Neuronal stem cell (in vitro differentiated cells): ENCODE results near the gene MYO1B.

Experiments used
- DNase-seq: peaks from one replicate; pipeline ENCODE4 v3.0.0-alpha.2; 2013; ENCODE audit warnings: low spot score
- H2AFZ ChIP-seq: one replicate; pipeline ENCODE4 v1.6.1; 2013; ENCODE audit warnings: mild to moderate bottlenecking, low read length, inconsistent platforms
- H2AK5ac ChIP-seq: 2 replicates; pipeline ENCODE4 v1.6.1; 2013; ENCODE audit warnings: low read depth, mild to moderate bottlenecking, inconsistent platforms, low read length, moderate library complexity, mixed read lengths
- H2BK120ac ChIP-seq: 2 replicates; pipeline ENCODE4 v1.6.1; 2013; ENCODE audit warnings: low read depth, mild to moderate bottlenecking, inconsistent platforms, low read length, moderate library complexity, mixed read lengths
- H2BK12ac ChIP-seq: one replicate; pipeline ENCODE4 v1.6.1; 2013; ENCODE audit warnings: low read length, inconsistent platforms
- H2BK15ac ChIP-seq: 2 replicates; pipeline ENCODE4 v1.6.1; 2013; ENCODE audit warnings: mild to moderate bottlenecking, low read length, inconsistent platforms, mixed read lengths
- H2BK5ac ChIP-seq: one replicate; pipeline ENCODE4 v1.6.1; 2013; ENCODE audit warnings: inconsistent platforms, mild to moderate bottlenecking, low read length, moderate library complexity
- H3K14ac ChIP-seq: one replicate; pipeline ENCODE4 v1.6.1; 2013; ENCODE audit warnings: low read length, inconsistent platforms
- H3K18ac ChIP-seq: 2 replicates; pipeline ENCODE4 v1.6.1; 2013; ENCODE audit warnings: low read length, inconsistent platforms
- H3K23ac ChIP-seq: 2 replicates; pipeline ENCODE4 v1.6.1; 2013; ENCODE audit warnings: low read depth, mild to moderate bottlenecking, mixed read lengths, low read length, inconsistent platforms; ENCODE audit not compliant: poor library complexity
- H3K27ac ChIP-seq: replicated peaks from 3 replicates; pipeline ENCODE4 v1.5.1; 2013; ENCODE audit warnings: low read length, inconsistent platforms
- H3K27me3 ChIP-seq, 3 experiments: 2 replicates each; pipeline ENCODE4 v1.6.1; 2013; ENCODE audit warnings: low read length in 3 of 3, mild to moderate bottlenecking in 2 of 3, inconsistent platforms in 1 of 3, low read depth in 1 of 3, mixed read lengths in 1 of 3, moderate library complexity in 1 of 3; ENCODE audit not compliant: control insufficient read depth in 3 of 3, insufficient read depth in 3 of 3
- H3K36me3 ChIP-seq, 2 donors: replicated peaks in 1 of 2; 2 replicates each; pipeline ENCODE4 v1.6.1; 2013; ENCODE audit warnings: low read length in 2 of 2; ENCODE audit not compliant: control insufficient read depth in 2 of 2, insufficient read depth in 2 of 2
- H3K4ac ChIP-seq: 2 replicates; pipeline ENCODE4 v1.6.1; 2013; ENCODE audit warnings: inconsistent platforms, mild to moderate bottlenecking, low read length, moderate library complexity
- H3K4me1 ChIP-seq, 2 donors: 1 replicate in 1 of 2; 2 replicates in 1 of 2; pipeline ENCODE4 v1.6.1; 2013; ENCODE audit warnings: low read length in 2 of 2, low read depth in 1 of 2; ENCODE audit not compliant: control insufficient read depth in 2 of 2, insufficient read depth in 1 of 2
- H3K4me2 ChIP-seq: one replicate; pipeline ENCODE4 v1.6.1; 2013; ENCODE audit warnings: mild to moderate bottlenecking, low read length, inconsistent platforms; ENCODE audit not compliant: insufficient read depth, poor library complexity, severe bottlenecking
- H3K4me3 ChIP-seq, 2 donors: 2 replicates each; pipeline ENCODE4 v1.5.1; 2013; ENCODE audit warnings: low read length in 2 of 2, mild to moderate bottlenecking in 2 of 2, inconsistent platforms in 1 of 2, moderate library complexity in 1 of 2
- H3K79me1 ChIP-seq: one replicate; pipeline ENCODE4 v1.6.1; 2013; ENCODE audit warnings: low read depth, mild to moderate bottlenecking, inconsistent platforms, low read length, moderate library complexity
- H3K9ac ChIP-seq: one replicate; pipeline ENCODE4 v1.6.1; 2013; ENCODE audit warnings: mild to moderate bottlenecking, low read depth, low read length, inconsistent platforms; ENCODE audit not compliant: poor library complexity
- H3K9me3 ChIP-seq, 2 donors: replicated peaks in 1 of 2; 2 replicates each; pipeline versions ENCODE3 to v1.6.1; 2013; ENCODE audit warnings: low read length in 2 of 2, mild to moderate bottlenecking in 2 of 2, inconsistent platforms in 1 of 2, low read depth in 1 of 2, mixed read lengths in 1 of 2, moderate library complexity in 1 of 2; ENCODE audit not compliant: control insufficient read depth in 2 of 2, insufficient read depth in 1 of 2
- H4K8ac ChIP-seq: one replicate; pipeline ENCODE4 v1.6.1; 2013; ENCODE audit warnings: low read depth, mild to moderate bottlenecking, inconsistent platforms, low read length, moderate library complexity
- H4K91ac ChIP-seq: one replicate; pipeline ENCODE4 v1.6.1; 2013; ENCODE audit warnings: low read length, low read depth, mild to moderate bottlenecking, inconsistent platforms; ENCODE audit not compliant: poor library complexity
- WGBS, 2 donors: extraction: QIAGEN DNeasy Blood & Tissue Kit; methylation state at CpG; one replicate each; pipeline ENCODE4 v1.1.7; 2013; ENCODE audit warnings: missing lambda C conversion rate in 2 of 2, mixed read lengths in 1 of 2; ENCODE audit not compliant: insufficient read length in 2 of 2, insufficient replicate concordance in 1 of 2; ENCODE audit errors: extremely low coverage in 2 of 2; 5-methylcytosine and 5-hydroxymethylcytosine counted together

Gene MYO1B

GRCh38 chr2:191272064-191272463, 26.9 kb downstream of the MYO1B start:
- Histone ChIP-seq H3K27ac (no peak overlapping the region), H3K14ac (no peak overlapping the region), H3K23ac (no peak overlapping the region), H2BK15ac (no peak overlapping the region), H3K4me2 (no peak overlapping the region), H3K36me3 (peaks cover 0 to 6% of the 10 kb centered on the region in 2 donors), H4K8ac (no peak overlapping the region), H4K91ac (no peak overlapping the region), H3K9me3 (peaks cover 0 to 10% of the 10 kb centered on the region in 2 donors), H2BK120ac (no peak overlapping the region), H3K4ac (no peak overlapping the region), H3K79me1 (peaks cover 4% of the 10 kb centered on the region), H3K9ac (no peak overlapping the region), H2AFZ (no peak overlapping the region), H3K4me3 (no peak overlapping the region), H3K4me1 (peaks cover 9 to 16% of the 10 kb centered on the region in 2 donors), H2AK5ac (no peak overlapping the region), H2BK12ac (no peak overlapping the region), H3K18ac (no peak overlapping the region), H2BK5ac (no peak overlapping the region), H3K27me3 (peaks cover 0 to 5% (median 0%) of the 10 kb centered on the region in 3 experiments)
- no CpG with 5 or more reads among the region's 2 CpGs for WGBS, 2 donors
- no peak for DNase-seq

DNA sequence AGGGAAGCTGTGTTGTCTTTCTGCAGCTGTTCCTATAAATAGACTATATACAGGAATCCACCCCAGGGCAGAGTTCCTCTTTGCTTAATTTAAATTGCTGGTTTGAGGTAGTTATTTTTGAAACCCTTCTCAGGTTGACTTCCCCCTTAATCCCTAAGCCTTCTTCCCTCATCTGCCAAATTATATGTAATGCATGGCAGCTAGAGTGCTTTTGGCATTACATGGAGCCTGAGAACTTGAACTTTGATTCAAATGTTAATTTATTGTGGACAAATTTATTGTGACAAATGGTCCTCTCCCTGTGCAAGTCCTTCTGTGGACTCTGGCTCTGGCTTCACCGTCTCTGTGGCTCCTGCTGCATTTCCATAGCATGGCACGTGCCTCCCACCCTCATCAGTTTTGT, 29.2 kb downstream of the MYO1B start:
- no CpG with 5 or more reads among the region's 2 CpGs for WGBS, 2 donors
- H4K91ac ChIP-seq, result no peak overlapping the region
- no peak overlapping the region for H3K14ac ChIP-seq
- H3K27ac ChIP-seq, result no peak overlapping the region
- H3K27me3 ChIP-seq, result peaks cover 0 to 5% (median 0%) of the 10 kb centered on the region in 3 experiments
- H2BK15ac ChIP-seq, result no peak overlapping the region
- H2BK12ac ChIP-seq, result no peak overlapping the region
- H2BK5ac ChIP-seq, result no peak overlapping the region
- no peak overlapping the region for H3K4ac ChIP-seq
- no peak overlapping the region for H3K4me2 ChIP-seq
- H2AK5ac ChIP-seq, result no peak overlapping the region
- no peak overlapping the region for H3K18ac ChIP-seq
- no peak overlapping the region for H4K8ac ChIP-seq
- no peak overlapping the region for H2BK120ac ChIP-seq
- H3K9ac ChIP-seq, result no peak overlapping the region
- no peak overlapping the region for H3K4me3 ChIP-seq
- H3K9me3 ChIP-seq, result no peaks in the 10 kb centered on the region
- no peak overlapping the region for H2AFZ ChIP-seq
- peaks cover 2 to 29% of the 10 kb centered on the region in 2 donors for H3K36me3 ChIP-seq
- no peak for DNase-seq
- H3K23ac ChIP-seq, result no peak overlapping the region
- H3K4me1 ChIP-seq, result peaks cover 9 to 16% of the 10 kb centered on the region in 2 donors
- peaks cover 4% of the 10 kb centered on the region for H3K79me1 ChIP-seq

- H3K4me2 ChIP-seq, result no peak overlapping the region
- H3K9ac ChIP-seq, result no peak overlapping the region
- no peak overlapping the region for H2BK12ac ChIP-seq
- no peak for DNase-seq
- no peaks in the 10 kb centered on the region for H3K9me3 ChIP-seq
- peaks cover 0 to 8% of the 10 kb centered on the region in 2 donors for H3K4me1 ChIP-seq
- H3K18ac ChIP-seq, result no peak overlapping the region
- H3K79me1 ChIP-seq, result peaks cover 2% of the 10 kb centered on the region
- no CpG with 5 or more reads among the region's 5 CpGs for WGBS, 2 donors
- H2BK5ac ChIP-seq, result no peak overlapping the region
- H2AFZ ChIP-seq, result no peak overlapping the region
- H3K27me3 ChIP-seq, result peaks cover 0 to 5% (median 0%) of the 10 kb centered on the region in 3 experiments
- H3K36me3 ChIP-seq, result peaks cover 2 to 49% of the 10 kb centered on the region in 2 donors
- H3K23ac ChIP-seq, result no peak overlapping the region
- H3K4ac ChIP-seq, result no peak overlapping the region
- no peak overlapping the region for H2AK5ac ChIP-seq
- no peak overlapping the region for H4K91ac ChIP-seq
- no peak overlapping the region for H3K14ac ChIP-seq
- H4K8ac ChIP-seq, result no peak overlapping the region
- H2BK15ac ChIP-seq, result no peak overlapping the region
- H2BK120ac ChIP-seq, result no peak overlapping the region
- H3K4me3 ChIP-seq, result no peak overlapping the region
- H3K27ac ChIP-seq, result no peak overlapping the region
These were observed 31.7 kb downstream of the MYO1B start for GRCh38 chr2:191276792-191277465.

GRCh38 chr2:191280290-191280689, 35.1 kb downstream of the MYO1B start:
- Histone ChIP-seq H2BK5ac (no peak overlapping the region), H4K8ac (no peak overlapping the region), H2AFZ (no peak overlapping the region), H3K9ac (no peak overlapping the region), H3K4ac (no peak overlapping the region), H3K4me3 (no peak overlapping the region), H3K9me3 (no peaks in the 10 kb centered on the region), H3K36me3 (peaks cover 4 to 80% of the 10 kb centered on the region in 2 donors), H3K14ac (no peak overlapping the region), H3K27ac (peak overlapping the region; percentile 13), H3K23ac (no peak overlapping the region), H3K18ac (no peak overlapping the region), H3K4me1 (peaks cover 0 to 8% of the 10 kb centered on the region in 2 donors), H3K4me2 (no peak overlapping the region), H3K79me1 (no peaks in the 10 kb centered on the region), H3K27me3 (no peaks in the 10 kb centered on the region), H2BK12ac (no peak overlapping the region), H2AK5ac (no peak overlapping the region), H4K91ac (no peak overlapping the region), H2BK15ac (no peak overlapping the region), H2BK120ac (no peak overlapping the region)
- peak; percentile 36 for DNase-seq
- WGBS, 2 donors, result no CpG with 5 or more reads among the region's 7 CpGs
